GM21786 (cell line): ENCODE measurements around the gene TAB3.
A peak's percentile ranks its signal among the peaks of the same experiment; 100 is the strongest.
"Not testable (repeated sequence)": the region's sequence is repeated elsewhere in the genome, so short reads cannot be mapped to it uniquely, and the experiment has no call there.

Experiments
- ATAC-seq: cut with Tn5 transposase; IDR thresholded peaks from one replicate; pipeline ENCODE4 v1.9.1; 2021; ENCODE audit not compliant: unreplicated experiment

Gene TAB3

GRCh38 chrX:30822068-30822681 lies 66.9 kb downstream of the TAB3 start:
- peak; percentile 88 for ATAC-seq

- no peak for ATAC-seq
Measured at GRCh38 chrX:30821116-30821515, 67.9 kb downstream of the TAB3 start.

GRCh38 chrX:30819080-30819479 lies 70.0 kb downstream of the TAB3 start:
- ATAC-seq = no peak

- ATAC-seq = no peak
Measured at GRCh38 chrX:30816079-30816478, 73.0 kb downstream of the TAB3 start.

- ATAC-seq = peak; percentile 38
Measured at GRCh38 chrX:30814978-30815377, 74.1 kb downstream of the TAB3 start.

GRCh38 chrX:30812326-30812725 lies 76.7 kb downstream of the TAB3 start:
- peak; percentile 98 for ATAC-seq

- ATAC-seq = no peak
Measured at GRCh38 chrX:30806187-30806728, 82.8 kb downstream of the TAB3 start.

GRCh38 chrX:30804462-30804861 lies 84.6 kb downstream of the TAB3 start:
- ATAC-seq = no peak

- no peak for ATAC-seq
Measured at GRCh38 chrX:30800901-30801300, 88.2 kb downstream of the TAB3 start.

- ATAC-seq = no peak
Measured at GRCh38 chrX:30799327-30799726, 89.7 kb downstream of the TAB3 start.

- no peak for ATAC-seq
Measured at GRCh38 chrX:30798810-30799209, 90.2 kb downstream of the TAB3 start.

- not testable (repeated sequence) for ATAC-seq
Measured at GRCh38 chrX:30797301-30797700, 91.8 kb downstream of the TAB3 start.

- ATAC-seq = no peak
Measured at GRCh38 chrX:30795981-30796958, 92.8 kb downstream of the TAB3 start.

- ATAC-seq = no peak
Measured at GRCh38 chrX:30794497-30794896, 94.6 kb downstream of the TAB3 start.

- ATAC-seq = no peak
Measured at GRCh38 chrX:30793767-30794103, 95.3 kb downstream of the TAB3 start.

- no peak for ATAC-seq
Measured at GRCh38 chrX:30793075-30793766, 95.8 kb downstream of the TAB3 start.

GRCh38 chrX:30791296-30792278 lies 97.5 kb downstream of the TAB3 start:
- no peak for ATAC-seq

- ATAC-seq = no peak
Measured at GRCh38 chrX:30787012-30787411, 102.0 kb downstream of the TAB3 start.

GRCh38 chrX:30786374-30786773 lies 102.7 kb downstream of the TAB3 start:
- no peak for ATAC-seq

- ATAC-seq = no peak
Measured at GRCh38 chrX:30781711-30782444, 107.2 kb downstream of the TAB3 start.
